Mesenchymal stem cell (in vitro differentiated cells and primary cell): ENCODE measurements around the gene MOV10.

Experiments used
- DNase-seq: peaks from one replicate; pipeline ENCODE4 v3.0.0-alpha.2; 2013
- H2AFZ ChIP-seq: one replicate; pipeline ENCODE4 v1.6.1; 2013; ENCODE audit warnings: low read depth, mild to moderate bottlenecking, control low read depth, inconsistent platforms, low read length, moderate library complexity
- H2AK5ac ChIP-seq: 2 replicates; pipeline ENCODE4 v1.6.1; 2013; ENCODE audit warnings: low read length, moderate library complexity, mild to moderate bottlenecking, inconsistent platforms; ENCODE audit not compliant: severe bottlenecking
- H2BK120ac ChIP-seq: one replicate; pipeline ENCODE4 v1.6.1; 2013; ENCODE audit warnings: low read depth, mild to moderate bottlenecking, inconsistent platforms, low read length, moderate library complexity
- H2BK12ac ChIP-seq, 2 experiments: one replicate each; pipeline ENCODE4 v1.6.1; 2013; ENCODE audit warnings: inconsistent platforms in 2 of 2, low read length in 2 of 2, mild to moderate bottlenecking in 2 of 2, moderate library complexity in 2 of 2, control low read depth in 1 of 2
- H2BK15ac ChIP-seq: one replicate; pipeline ENCODE4 v1.6.1; 2013; ENCODE audit warnings: mild to moderate bottlenecking, low read depth, inconsistent platforms; ENCODE audit not compliant: poor library complexity, severe bottlenecking
- H2BK5ac ChIP-seq: 2 replicates; pipeline ENCODE4 v1.6.1; 2013; ENCODE audit warnings: low read depth, mild to moderate bottlenecking, low read length, control low read depth, inconsistent platforms; ENCODE audit not compliant: poor library complexity, severe bottlenecking
- H3K14ac ChIP-seq, 2 experiments: one replicate each; pipeline ENCODE4 v1.6.1; 2013; ENCODE audit warnings: inconsistent platforms in 2 of 2, low read length in 2 of 2, control low read depth in 1 of 2, mild to moderate bottlenecking in 1 of 2, moderate library complexity in 1 of 2
- H3K18ac ChIP-seq, 2 experiments: one replicate each; pipeline ENCODE4 v1.6.1; 2013; ENCODE audit warnings: inconsistent platforms in 2 of 2, low read length in 2 of 2, control low read depth in 1 of 2, low read depth in 1 of 2, mild to moderate bottlenecking in 1 of 2
- H3K23ac ChIP-seq, 2 experiments: one replicate each; pipeline ENCODE4 v1.6.1; 2013; ENCODE audit warnings: inconsistent platforms in 2 of 2, low read length in 2 of 2, mild to moderate bottlenecking in 2 of 2, moderate library complexity in 2 of 2, control low read depth in 1 of 2
- H3K27ac ChIP-seq: 2 replicates; pipeline ENCODE4 v1.5.1; 2013; ENCODE audit warnings: mild to moderate bottlenecking, moderate library complexity, low read length, control low read depth, inconsistent platforms; ENCODE audit not compliant: poor library complexity, severe bottlenecking
- H3K27me3 ChIP-seq, 2 experiments: 2 replicates each; pipeline versions ENCODE4 v1.6.1 to v1.7.0; 2013; ENCODE audit warnings: low read length in 2 of 2, mild to moderate bottlenecking in 2 of 2, moderate library complexity in 2 of 2, control low read depth in 1 of 2, inconsistent platforms in 1 of 2; ENCODE audit not compliant: control insufficient read depth in 1 of 2, insufficient read depth in 1 of 2
- H3K36me3 ChIP-seq, 2 experiments: 2 replicates each; pipeline versions ENCODE4 v1.6.1 to v1.7.0; 2013; ENCODE audit warnings: low read length in 2 of 2, control low read depth in 1 of 2, inconsistent platforms in 1 of 2, low read depth in 1 of 2, mild to moderate bottlenecking in 1 of 2; ENCODE audit not compliant: insufficient read depth in 2 of 2, control insufficient read depth in 1 of 2
- H3K4ac ChIP-seq, 2 experiments: one replicate each; pipeline ENCODE4 v1.6.1; 2013; ENCODE audit warnings: inconsistent platforms in 2 of 2, low read length in 2 of 2, mild to moderate bottlenecking in 2 of 2, moderate library complexity in 2 of 2, control low read depth in 1 of 2, low read depth in 1 of 2
- H3K4me1 ChIP-seq: 2 replicates; pipeline ENCODE4 v1.6.1; 2013; ENCODE audit warnings: low read depth, low read length, control low read depth; ENCODE audit not compliant: control insufficient read depth, insufficient read depth
- H3K4me2 ChIP-seq: 2 replicates; pipeline ENCODE4 v1.6.1; 2013; ENCODE audit warnings: low read length, mild to moderate bottlenecking, inconsistent platforms; ENCODE audit not compliant: poor library complexity, severe bottlenecking
- H3K4me3 ChIP-seq, 2 experiments: 2 replicates each; pipeline versions ENCODE4 v1.5.1 to v1.7.0; 2013; ENCODE audit warnings: low read length in 2 of 2, mild to moderate bottlenecking in 2 of 2, control low read depth in 1 of 2, low read depth in 1 of 2; ENCODE audit not compliant: insufficient read depth in 1 of 2
- H3K79me1 ChIP-seq: replicated peaks from 2 replicates; pipeline ENCODE4 v1.6.1; 2013; ENCODE audit warnings: mild to moderate bottlenecking, control low read depth, low read length, inconsistent platforms; ENCODE audit not compliant: poor library complexity, severe bottlenecking
- H3K9ac ChIP-seq: 2 replicates; pipeline ENCODE4 v1.7.0; 2013; ENCODE audit warnings: mild to moderate bottlenecking, low read length, moderate library complexity
- H3K9me3 ChIP-seq: 2 replicates; pipeline ENCODE4 v1.7.0; 2013; ENCODE audit warnings: mild to moderate bottlenecking, low read length; ENCODE audit not compliant: control insufficient read depth
- H4K8ac ChIP-seq: one replicate; pipeline ENCODE4 v1.6.1; 2013; ENCODE audit warnings: inconsistent platforms, mild to moderate bottlenecking, low read length, moderate library complexity
- H4K91ac ChIP-seq: one replicate; pipeline ENCODE4 v1.6.1; 2013; ENCODE audit warnings: mild to moderate bottlenecking, low read length, inconsistent platforms
- WGBS: methylation state at CpG from one replicate; pipeline ENCODE4 v1.1.7; 2013; ENCODE audit warnings: mixed read lengths; 5-methylcytosine and 5-hydroxymethylcytosine counted together

Gene MOV10

GRCh38 chr1:112628516-112628915 is 45.9 kb upstream of the MOV10 start:
- Histone ChIP-seq H2BK12ac (no peak overlapping the region), H4K91ac (no peak overlapping the region), H3K4me1 (peaks cover 4% of the 10 kb centered on the region), H3K23ac (no peak overlapping the region), H3K36me3 (peaks cover 6 to 52% of the 10 kb centered on the region in 2 experiments), H3K27me3 (no peaks in the 10 kb centered on the region), H3K9ac (no peak overlapping the region), H2AFZ (no peak overlapping the region), H2BK15ac (no peak overlapping the region), H3K9me3 (no peaks in the 10 kb centered on the region), H3K4me2 (no peak overlapping the region), H3K4me3 (no peak overlapping the region), H2AK5ac (no peak overlapping the region), H3K27ac (no peak overlapping the region), H3K4ac (no peak overlapping the region), H3K18ac (no peak overlapping the region), H2BK120ac (no peak overlapping the region), H3K14ac (no peak overlapping the region), H4K8ac (no peak overlapping the region), H2BK5ac (no peak overlapping the region), H3K79me1 (no peaks in the 10 kb centered on the region)
- WGBS: 98% methylated on average over 2 of the region's 2 CpGs
- DNase-seq: no peak

GRCh38 chr1:112629256-112629655 is 45.2 kb upstream of the MOV10 start:
- DNase-seq: no peak
- no peak overlapping the region for H3K4me3 ChIP-seq
- H4K91ac ChIP-seq: no peak overlapping the region

GRCh38 chr1:112633628-112634027 is 40.8 kb upstream of the MOV10 start:
- Histone ChIP-seq H3K4ac (no peak overlapping the region), H3K9me3 (no peaks in the 10 kb centered on the region), H4K8ac (no peak overlapping the region), H3K36me3 (peaks cover 3 to 33% of the 10 kb centered on the region in 2 experiments), H3K79me1 (no peaks in the 10 kb centered on the region), H2AK5ac (no peak overlapping the region), H3K14ac (no peak overlapping the region), H3K18ac (no peak overlapping the region), H2BK120ac (no peak overlapping the region), H2BK15ac (no peak overlapping the region), H4K91ac (no peak overlapping the region), H2AFZ (no peak overlapping the region), H3K4me3 (no peak overlapping the region), H3K27ac (no peak overlapping the region), H3K4me1 (peaks cover 6% of the 10 kb centered on the region), H3K9ac (no peak overlapping the region), H2BK12ac (no peak overlapping the region), H3K27me3 (no peaks in the 10 kb centered on the region), H3K23ac (no peak overlapping the region), H2BK5ac (no peak overlapping the region), H3K4me2 (no peak overlapping the region)
- no peak for DNase-seq
- no CpG with 5 or more reads among the region's 2 CpGs for WGBS

More at GRCh38 chr1:112629256-112629655, 45.2 kb upstream of the MOV10 start:
- Histone ChIP-seq H2BK5ac (no peak overlapping the region), H2BK15ac (no peak overlapping the region), H4K8ac (no peak overlapping the region), H3K4me1 (peaks cover 4% of the 10 kb centered on the region), H3K36me3 (peaks cover 6 to 52% of the 10 kb centered on the region in 2 experiments), H3K4me2 (no peak overlapping the region), H2BK120ac (no peak overlapping the region), H3K9ac (no peak overlapping the region), H3K9me3 (no peaks in the 10 kb centered on the region), H2BK12ac (no peak overlapping the region), H3K23ac (no peak overlapping the region), H3K4ac (no peak overlapping the region), H3K27ac (no peak overlapping the region), H3K79me1 (no peaks in the 10 kb centered on the region), H2AK5ac (no peak overlapping the region), H3K14ac (no peak overlapping the region), H3K18ac (no peak overlapping the region), H2AFZ (no peak overlapping the region), H3K27me3 (no peaks in the 10 kb centered on the region)

GRCh38 chr1:112634367-112634766 is 40.1 kb upstream of the MOV10 start:
- no peak overlapping the region for H2AK5ac ChIP-seq
- no peaks in the 10 kb centered on the region for H3K79me1 ChIP-seq
- no peak overlapping the region for H2BK15ac ChIP-seq
- H4K8ac ChIP-seq: no peak overlapping the region
- H3K18ac ChIP-seq: no peak overlapping the region
- H3K4me2 ChIP-seq: no peak overlapping the region
- H3K27me3 ChIP-seq: no peaks in the 10 kb centered on the region
- no peak overlapping the region for H3K23ac ChIP-seq
- no peak overlapping the region for H2AFZ ChIP-seq
- no peak overlapping the region for H2BK12ac ChIP-seq
- H3K4me1 ChIP-seq: peaks cover 6% of the 10 kb centered on the region
- no peak overlapping the region for H3K4me3 ChIP-seq
- H3K14ac ChIP-seq: no peak overlapping the region
- H3K36me3 ChIP-seq: peaks cover 3 to 25% of the 10 kb centered on the region in 2 experiments
- H3K9me3 ChIP-seq: no peaks in the 10 kb centered on the region
- H4K91ac ChIP-seq: no peak overlapping the region
- peak overlapping the region; percentile 76 for H3K27ac ChIP-seq
- no peak overlapping the region for H2BK120ac ChIP-seq
- H2BK5ac ChIP-seq: no peak overlapping the region
- DNase-seq: no peak
- no peak overlapping the region for H3K9ac ChIP-seq
- H3K4ac ChIP-seq: no peak overlapping the region
